Karpas-422 (cell line): ENCODE measurements around the gene LBP. TPM values are rescaled to one million over a fixed set of nuclear protein-coding genes. Genes with fewer than 3 reads are reported as not detected.

Experiments used
- DNase-seq: peaks from one replicate; pipeline ENCODE4 v3.0.0-alpha.2; 2015
- H2AFZ ChIP-seq: fragments of 200-600 bp; sonication (generic); 2 replicates; pipeline ENCODE4 v1.6.1; 2014; ENCODE audit warnings: antibody characterized with exemption, low read length, mixed read lengths
- H3K27ac ChIP-seq: fragments of 200-600 bp; sonication (generic); 2 replicates; pipeline ENCODE4 v1.5.1; 2014; ENCODE audit warnings: mild to moderate bottlenecking, low read length, moderate library complexity
- H3K27me3 ChIP-seq: fragments of 200-600 bp; sonication (generic); 2 replicates; pipeline ENCODE4 v1.6.1; 2014; ENCODE audit warnings: low read length, mixed read lengths
- H3K36me3 ChIP-seq: fragments of 200-600 bp; sonication (generic); 2 replicates; pipeline ENCODE4 v1.6.1; 2014; ENCODE audit warnings: low read length, mixed read lengths; ENCODE audit not compliant: insufficient read depth
- H3K4me1 ChIP-seq: fragments of 200-600 bp; sonication (generic); 2 replicates; pipeline ENCODE4 v1.6.1; 2014; ENCODE audit warnings: mild to moderate bottlenecking, low read length, mixed read lengths
- H3K4me2 ChIP-seq: fragments of 200-600 bp; sonication (generic); 2 replicates; pipeline ENCODE4 v1.6.1; 2014; ENCODE audit warnings: low read length, low read depth, mild to moderate bottlenecking; ENCODE audit not compliant: poor library complexity, severe bottlenecking
- H3K4me3 ChIP-seq: fragments of 200-600 bp; sonication (generic); 2 replicates; pipeline ENCODE4 v1.5.1; 2014; ENCODE audit warnings: mild to moderate bottlenecking, antibody characterized with exemption, low read length, mixed read lengths
- H3K79me2 ChIP-seq: fragments of 200-600 bp; sonication (generic); 2 replicates; pipeline ENCODE4 v1.6.1; 2014; ENCODE audit warnings: mild to moderate bottlenecking, low read length, mixed read lengths
- H3K9ac ChIP-seq: fragments of 200-600 bp; sonication (generic); 2 replicates; pipeline ENCODE4 v1.6.0; 2014; ENCODE audit warnings: low read length
- H3K9me2 ChIP-seq: fragments of 200-600 bp; sonication (generic), shearing (Covaris generic); replicated peaks from 2 replicates; pipeline ENCODE4 v1.6.0; 2014; ENCODE audit warnings: mild to moderate bottlenecking, low read length, moderate library complexity; ENCODE audit not compliant: insufficient read depth
- H3K9me3 ChIP-seq: fragments of 300-700, 200-600 bp; sonication (generic); 2 replicates; pipeline ENCODE4 v1.6.1; 2014; ENCODE audit warnings: low read length, mixed read lengths
- H4K20me1 ChIP-seq: fragments of 200-600 bp; sonication (generic); 2 replicates; pipeline ENCODE4 v1.6.1; 2014; ENCODE audit warnings: mild to moderate bottlenecking, antibody characterized with exemption, low read length, low read depth; ENCODE audit not compliant: insufficient read depth
- total RNA-seq: library from RNA; depleted of rRNA; stranded (reverse); fragments of >200 nt; shearing (Covaris generic); gene quantifications from 2 replicates; pipeline ENCODE4 v1.2.3, GENCODE V29; 2014; ENCODE audit warnings: low replicate concordance

Gene LBP
- total RNA-seq, 1 experiment from 2014 or later = not detected

DNA sequence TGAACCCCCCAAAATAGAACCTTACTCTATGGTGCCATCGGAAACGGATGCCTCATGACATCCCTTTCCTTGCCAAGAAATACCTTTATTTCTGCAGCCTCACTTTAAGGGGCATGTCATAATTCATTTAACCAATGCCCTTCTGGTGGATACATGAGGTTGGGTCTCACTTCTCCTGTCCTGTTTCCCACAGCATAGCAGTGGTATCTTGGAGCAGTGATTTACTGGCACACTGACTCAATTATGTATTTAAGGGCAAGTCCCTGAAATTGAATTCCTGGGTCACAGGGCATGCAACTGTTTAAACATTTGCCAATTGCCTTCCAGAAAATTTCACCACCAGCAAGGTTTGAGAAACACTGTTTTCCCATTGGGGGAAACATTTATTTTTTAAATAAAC is 639 bp upstream of the LBP start:
- DNase-seq = no peak
- Histone ChIP-seq H3K27me3 (no peaks in the 10 kb centered on the region), H3K9ac (no peak overlapping the region), H4K20me1 (no peaks in the 10 kb centered on the region), H3K4me3 (no peak overlapping the region), H2AFZ (no peak overlapping the region), H3K79me2 (no peaks in the 10 kb centered on the region), H3K4me1 (peaks cover 7% of the 10 kb centered on the region), H3K9me2 (no peaks in the 10 kb centered on the region), H3K27ac (no peak overlapping the region), H3K9me3 (no peaks in the 10 kb centered on the region), H3K4me2 (no peak overlapping the region), H3K36me3 (no peaks in the 10 kb centered on the region)

DNA sequence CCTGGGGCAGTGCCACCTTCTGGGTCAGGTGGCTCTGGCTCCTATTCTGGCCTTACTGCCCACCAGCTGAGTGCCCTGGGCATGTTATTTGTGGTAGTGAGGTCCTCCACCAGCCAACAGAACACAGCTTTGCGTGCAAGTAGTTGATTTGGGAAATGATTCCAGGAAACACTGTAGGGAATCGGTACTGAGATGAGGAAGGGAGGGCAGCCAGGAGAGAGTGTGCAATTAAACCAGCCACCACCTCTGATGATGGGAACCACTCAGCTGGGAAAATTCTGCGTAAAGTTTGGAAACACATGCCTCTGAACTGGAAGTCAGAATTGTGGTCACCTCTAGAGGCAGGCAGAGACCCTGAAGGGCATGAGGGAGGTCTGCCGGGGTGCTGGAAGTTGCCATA is 459 bp downstream of the LBP start:
- H3K9me2 ChIP-seq = no peaks in the 10 kb centered on the region
- H3K9me3 ChIP-seq = no peaks in the 10 kb centered on the region
- peaks cover 7% of the 10 kb centered on the region for H3K4me1 ChIP-seq

DNA sequence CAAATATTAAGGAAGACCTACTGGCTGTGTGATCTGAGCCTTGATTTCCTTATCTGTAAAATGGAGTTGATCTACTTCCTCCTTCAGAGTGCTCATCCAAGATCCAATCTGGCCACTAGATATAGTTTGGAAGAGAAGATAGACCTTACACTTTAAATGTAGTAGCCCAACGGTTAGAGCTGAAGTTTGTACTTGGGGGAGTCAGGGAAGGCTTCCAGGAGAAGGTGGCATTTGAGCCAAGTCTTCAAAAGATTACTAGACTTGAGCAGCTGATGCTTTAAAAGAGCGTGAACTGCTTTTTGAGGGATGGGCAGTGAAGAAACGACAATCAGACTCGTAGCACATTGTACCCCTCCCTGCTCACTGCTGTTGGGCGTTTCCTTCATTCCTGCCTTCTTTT is 3.6 kb downstream of the LBP start:
- no peak overlapping the region for H3K27ac ChIP-seq
- H3K4me1 ChIP-seq = no peaks in the 10 kb centered on the region
- H3K27me3 ChIP-seq = no peaks in the 10 kb centered on the region
- no peak overlapping the region for H3K4me3 ChIP-seq
- H2AFZ ChIP-seq = no peak overlapping the region
- H3K36me3 ChIP-seq = no peaks in the 10 kb centered on the region
- no peaks in the 10 kb centered on the region for H3K9me2 ChIP-seq
- H3K79me2 ChIP-seq = no peaks in the 10 kb centered on the region
- H3K9ac ChIP-seq = no peak overlapping the region
- H4K20me1 ChIP-seq = no peaks in the 10 kb centered on the region
- no peak for DNase-seq
- H3K4me2 ChIP-seq = no peak overlapping the region
- H3K9me3 ChIP-seq = no peaks in the 10 kb centered on the region

More for the DNA sequence above, 459 bp downstream of the LBP start:
- Histone ChIP-seq H4K20me1 (no peaks in the 10 kb centered on the region), H3K4me3 (no peak overlapping the region), H2AFZ (no peak overlapping the region), H3K27ac (no peak overlapping the region), H3K36me3 (no peaks in the 10 kb centered on the region), H3K9ac (no peak overlapping the region), H3K79me2 (no peaks in the 10 kb centered on the region), H3K4me2 (no peak overlapping the region), H3K27me3 (no peaks in the 10 kb centered on the region)
- no peak for DNase-seq

DNA sequence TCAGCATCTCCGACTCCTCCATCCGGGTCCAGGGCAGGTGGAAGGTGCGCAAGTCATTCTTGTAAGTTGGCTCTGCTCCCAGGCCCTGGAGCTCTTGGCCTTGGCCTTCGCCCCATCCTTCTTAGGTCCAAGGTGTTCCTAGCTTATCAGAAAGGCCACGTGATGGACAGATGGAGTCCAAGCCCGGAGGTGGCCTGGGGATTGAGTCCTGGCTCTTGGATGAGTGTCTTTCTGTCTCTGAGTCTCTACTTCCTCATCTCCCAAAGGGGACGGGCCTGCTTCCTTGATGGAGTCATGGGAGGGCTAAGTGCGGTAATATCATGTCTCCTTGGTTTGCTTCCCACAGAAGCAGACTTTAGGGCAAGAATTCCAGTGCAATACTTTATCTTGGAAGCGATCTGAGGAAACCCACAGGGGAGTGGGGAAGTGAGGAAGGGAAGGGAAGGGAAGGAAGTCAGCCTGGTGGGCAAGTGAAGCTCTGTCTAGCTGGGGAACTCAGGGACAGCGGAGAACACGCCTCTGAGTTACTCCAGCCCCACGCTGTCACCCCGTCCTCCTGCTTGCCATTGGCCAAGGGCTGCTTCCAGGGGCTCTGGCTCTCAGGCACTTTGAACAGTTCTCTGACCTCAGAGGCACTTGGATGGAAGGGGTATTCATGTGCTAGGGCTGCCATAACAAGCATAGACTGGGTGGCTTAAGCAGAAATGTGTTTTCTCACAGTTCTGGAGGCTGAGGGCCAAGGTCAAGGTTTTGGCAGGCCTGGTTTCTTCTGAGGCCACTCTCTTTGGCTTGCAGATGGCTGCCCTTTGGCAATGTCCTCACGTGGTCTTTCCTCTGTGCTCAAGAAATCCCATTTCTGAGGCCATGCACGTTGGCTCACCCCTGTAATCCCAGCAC is 4.8 kb downstream of the LBP start:
- H4K20me1 ChIP-seq = no peaks in the 10 kb centered on the region
- no peak overlapping the region for H2AFZ ChIP-seq
- no peaks in the 10 kb centered on the region for H3K9me2 ChIP-seq
- no peak for DNase-seq
- no peaks in the 10 kb centered on the region for H3K27me3 ChIP-seq
- no peak overlapping the region for H3K27ac ChIP-seq
- no peak overlapping the region for H3K9ac ChIP-seq
- H3K36me3 ChIP-seq = no peaks in the 10 kb centered on the region
- no peaks in the 10 kb centered on the region for H3K79me2 ChIP-seq
- no peaks in the 10 kb centered on the region for H3K4me1 ChIP-seq
- no peaks in the 10 kb centered on the region for H3K9me3 ChIP-seq
- no peak overlapping the region for H3K4me2 ChIP-seq
- no peak overlapping the region for H3K4me3 ChIP-seq

DNA sequence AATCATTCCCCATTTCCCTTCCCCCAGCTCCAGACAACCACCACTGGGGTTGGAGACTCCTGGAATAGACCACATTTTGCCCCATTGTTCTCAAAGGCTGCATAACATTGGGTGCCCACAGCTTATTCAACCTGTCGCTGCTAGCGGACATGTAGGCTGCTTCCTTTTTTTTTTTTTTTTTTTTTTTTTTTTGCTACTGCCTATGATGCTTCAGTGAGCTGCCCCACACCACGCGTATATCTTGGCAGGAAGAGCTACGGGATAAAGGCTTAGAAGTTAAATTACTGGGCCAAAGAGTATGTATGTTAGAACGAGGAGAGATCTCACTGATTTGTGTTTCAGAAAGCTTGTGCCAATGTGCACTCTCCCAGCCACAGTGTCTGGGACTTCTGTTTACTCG is 7.0 kb downstream of the LBP start:
- no peak overlapping the region for H3K4me2 ChIP-seq
- no peaks in the 10 kb centered on the region for H3K9me2 ChIP-seq
- no peak overlapping the region for H3K9ac ChIP-seq
- H4K20me1 ChIP-seq = no peaks in the 10 kb centered on the region
- DNase-seq = no peak
- no peaks in the 10 kb centered on the region for H3K79me2 ChIP-seq
- no peaks in the 10 kb centered on the region for H3K4me1 ChIP-seq
- H3K27ac ChIP-seq = no peak overlapping the region
- H3K36me3 ChIP-seq = no peaks in the 10 kb centered on the region
- H3K4me3 ChIP-seq = no peak overlapping the region
- H3K27me3 ChIP-seq = no peaks in the 10 kb centered on the region
- no peak overlapping the region for H2AFZ ChIP-seq
- no peaks in the 10 kb centered on the region for H3K9me3 ChIP-seq

DNA sequence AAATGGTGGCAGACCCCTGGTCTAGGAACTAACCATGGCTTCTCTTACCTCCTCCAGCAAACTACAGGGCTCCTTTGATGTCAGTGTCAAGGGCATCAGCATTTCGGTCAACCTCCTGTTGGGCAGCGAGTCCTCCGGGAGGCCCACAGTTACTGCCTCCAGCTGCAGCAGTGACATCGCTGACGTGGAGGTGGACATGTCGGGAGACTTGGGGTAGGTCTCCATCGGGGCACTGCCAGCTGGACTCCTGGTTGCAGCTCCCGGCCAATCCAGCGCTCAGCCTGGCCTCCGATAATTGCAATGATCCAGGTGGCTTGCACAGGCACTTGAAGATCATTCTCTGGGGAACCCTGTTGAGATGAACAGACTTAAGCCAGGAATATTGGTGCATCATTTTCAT is 7.9 kb downstream of the LBP start:
- no peak overlapping the region for H3K4me3 ChIP-seq
- H3K36me3 ChIP-seq = no peaks in the 10 kb centered on the region
- no peaks in the 10 kb centered on the region for H3K27me3 ChIP-seq
- no peak for DNase-seq
- H4K20me1 ChIP-seq = no peaks in the 10 kb centered on the region
- H3K27ac ChIP-seq = no peak overlapping the region
- H3K9ac ChIP-seq = no peak overlapping the region
- H3K79me2 ChIP-seq = no peaks in the 10 kb centered on the region
- no peaks in the 10 kb centered on the region for H3K9me2 ChIP-seq
- H3K4me1 ChIP-seq = no peaks in the 10 kb centered on the region
- H2AFZ ChIP-seq = no peak overlapping the region
- H3K9me3 ChIP-seq = no peaks in the 10 kb centered on the region
- H3K4me2 ChIP-seq = no peak overlapping the region

DNA sequence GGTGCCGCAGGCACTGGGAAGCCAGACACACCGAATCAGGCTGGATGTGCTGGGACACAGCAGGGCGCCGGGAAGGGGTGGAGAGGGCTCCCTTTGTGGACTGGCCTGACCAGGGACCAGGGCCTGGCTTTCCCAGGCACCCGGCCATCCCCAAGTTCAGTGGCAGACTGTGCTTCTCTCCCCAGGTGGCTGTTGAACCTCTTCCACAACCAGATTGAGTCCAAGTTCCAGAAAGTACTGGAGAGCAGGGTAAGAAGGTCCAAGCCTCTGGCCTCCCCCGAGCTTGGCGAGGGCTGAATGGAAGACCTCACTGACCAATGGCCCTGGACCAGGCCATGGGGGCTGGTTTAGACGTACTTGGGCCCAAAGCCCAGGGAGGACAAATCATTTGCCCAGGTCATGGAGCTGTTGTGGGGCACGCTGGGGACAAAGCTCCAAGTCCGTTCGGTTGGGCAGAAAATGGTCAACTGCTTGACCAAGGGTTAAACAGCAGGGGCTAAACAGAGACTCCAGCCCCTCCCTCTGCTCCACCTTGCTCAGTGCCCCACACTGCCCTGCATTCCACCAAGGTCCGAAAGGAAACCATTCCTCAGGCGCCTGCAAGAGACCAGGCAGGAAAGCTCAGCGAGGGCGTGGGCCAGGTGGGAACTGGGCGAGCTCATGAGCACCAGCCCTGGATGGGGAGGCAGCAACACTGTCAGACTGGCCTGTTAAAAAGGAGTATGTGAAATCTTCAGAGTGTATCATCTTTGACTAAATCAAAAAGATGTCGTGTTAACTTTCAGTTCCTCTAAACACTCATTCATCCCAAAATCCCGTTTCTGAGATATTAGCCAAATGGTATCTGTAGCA is 9.1 kb downstream of the LBP start:
- DNase-seq = no peak
- Histone ChIP-seq H2AFZ (no peak overlapping the region), H3K4me3 (no peak overlapping the region), H3K9me2 (no peaks in the 10 kb centered on the region), H3K9me3 (no peaks in the 10 kb centered on the region), H3K4me2 (no peak overlapping the region), H3K9ac (no peak overlapping the region), H3K36me3 (no peaks in the 10 kb centered on the region), H3K27ac (no peak overlapping the region), H3K4me1 (no peaks in the 10 kb centered on the region), H4K20me1 (no peaks in the 10 kb centered on the region), H3K79me2 (no peaks in the 10 kb centered on the region), H3K27me3 (no peaks in the 10 kb centered on the region)

DNA sequence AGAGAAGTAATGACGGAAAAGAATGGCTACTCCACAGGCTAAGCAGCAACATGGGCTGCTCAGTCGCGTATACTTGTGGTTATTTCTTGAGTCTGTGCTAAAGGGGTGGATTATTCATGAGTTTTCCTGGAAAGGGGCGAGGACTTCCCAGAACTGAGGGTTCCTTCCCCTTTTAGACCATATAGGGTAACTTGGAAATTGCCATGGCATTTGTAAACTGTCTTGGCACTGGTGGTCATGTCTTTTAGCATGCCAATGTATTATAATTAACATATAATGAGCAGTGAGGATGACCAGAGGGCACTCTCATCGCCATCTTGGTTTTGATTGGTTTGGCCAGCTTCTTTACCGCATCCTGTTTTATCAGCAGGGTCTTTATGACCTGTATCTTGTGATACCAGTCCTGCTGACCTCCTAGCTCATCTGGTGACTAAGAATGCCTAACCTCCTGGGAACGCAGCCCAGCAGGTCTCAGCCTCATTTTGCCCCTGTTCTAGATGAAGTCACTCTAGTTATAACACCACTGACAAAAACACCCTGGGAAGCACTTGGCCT is 11.4 kb downstream of the LBP start:
- H3K27ac ChIP-seq = no peak overlapping the region
- no peaks in the 10 kb centered on the region for H3K9me2 ChIP-seq
- H3K27me3 ChIP-seq = no peaks in the 10 kb centered on the region
- H2AFZ ChIP-seq = no peak overlapping the region
- no peaks in the 10 kb centered on the region for H3K36me3 ChIP-seq
- no peak overlapping the region for H3K9ac ChIP-seq
- no peaks in the 10 kb centered on the region for H3K9me3 ChIP-seq
- H3K4me2 ChIP-seq = no peak overlapping the region
- no peaks in the 10 kb centered on the region for H4K20me1 ChIP-seq
- no peaks in the 10 kb centered on the region for H3K4me1 ChIP-seq
- DNase-seq = no peak
- no peaks in the 10 kb centered on the region for H3K79me2 ChIP-seq
- no peak overlapping the region for H3K4me3 ChIP-seq
